Activated CD4-positive, alpha-beta memory T cell treated with anti-CD3 and anti-CD28 coated beads for 36 hours (primary cell): ENCODE data around the gene NXPH4. TPM values are rescaled to one million over a fixed set of nuclear protein-coding genes. Genes with fewer than 3 reads are reported as not detected.

Experiments
- CTCF ChIA-PET: fragments of 350-600 bp; sonication (Branson Sonifier 250); formaldehyde crosslinking; loops from one replicate; lab custom pipeline; 2021; ENCODE audit warnings: antibody characterized with exemption, inconsistent platforms; lab: Charles Lee
- POLR2A ChIA-PET: fragments of 350-600 bp; sonication (Branson Sonifier 250); formaldehyde crosslinking; loops from one replicate; lab custom pipeline; 2021; ENCODE audit warnings: antibody characterized with exemption; lab: Charles Lee
- DNase-seq: peaks from one replicate; pipeline ENCODE4 v3.0.0-alpha.2; 2020
- H3K27ac Mint-ChIP-seq: one replicate; pipeline ENCODE4 v1.8.0; 2021; ENCODE audit warnings: mixed read lengths
- H3K27me3 Mint-ChIP-seq: one replicate; pipeline ENCODE4 v1.8.0; 2021; ENCODE audit warnings: mixed read lengths
- H3K36me3 Mint-ChIP-seq: one replicate; pipeline ENCODE4 v1.8.0; 2021; ENCODE audit warnings: mixed read lengths
- H3K4me1 Mint-ChIP-seq: one replicate; pipeline ENCODE4 v1.8.0; 2021; ENCODE audit warnings: low read depth, mixed read lengths
- H3K4me3 Mint-ChIP-seq: one replicate; pipeline ENCODE4 v1.8.0; 2021; ENCODE audit warnings: mild to moderate bottlenecking, mixed read lengths
- H3K9me3 Mint-ChIP-seq: one replicate; pipeline ENCODE4 v1.8.0; 2021; ENCODE audit warnings: mixed read lengths
- intact Hi-C: fragments of 100-400 bp; cut with micrococcal nuclease; formaldehyde crosslinking; loops from one replicate; pipeline ENCODE4 v1.15.1; 2023
- total RNA-seq, 2 experiments: library from RNA; stranded (reverse); gene quantifications; one replicate each; pipeline ENCODE4 v1.2.3, GENCODE V29; 2021

The NXPH4 gene
- total RNA-seq, 2 experiments from 2014 or later = 0.24 to 0.46 TPM

DNA sequence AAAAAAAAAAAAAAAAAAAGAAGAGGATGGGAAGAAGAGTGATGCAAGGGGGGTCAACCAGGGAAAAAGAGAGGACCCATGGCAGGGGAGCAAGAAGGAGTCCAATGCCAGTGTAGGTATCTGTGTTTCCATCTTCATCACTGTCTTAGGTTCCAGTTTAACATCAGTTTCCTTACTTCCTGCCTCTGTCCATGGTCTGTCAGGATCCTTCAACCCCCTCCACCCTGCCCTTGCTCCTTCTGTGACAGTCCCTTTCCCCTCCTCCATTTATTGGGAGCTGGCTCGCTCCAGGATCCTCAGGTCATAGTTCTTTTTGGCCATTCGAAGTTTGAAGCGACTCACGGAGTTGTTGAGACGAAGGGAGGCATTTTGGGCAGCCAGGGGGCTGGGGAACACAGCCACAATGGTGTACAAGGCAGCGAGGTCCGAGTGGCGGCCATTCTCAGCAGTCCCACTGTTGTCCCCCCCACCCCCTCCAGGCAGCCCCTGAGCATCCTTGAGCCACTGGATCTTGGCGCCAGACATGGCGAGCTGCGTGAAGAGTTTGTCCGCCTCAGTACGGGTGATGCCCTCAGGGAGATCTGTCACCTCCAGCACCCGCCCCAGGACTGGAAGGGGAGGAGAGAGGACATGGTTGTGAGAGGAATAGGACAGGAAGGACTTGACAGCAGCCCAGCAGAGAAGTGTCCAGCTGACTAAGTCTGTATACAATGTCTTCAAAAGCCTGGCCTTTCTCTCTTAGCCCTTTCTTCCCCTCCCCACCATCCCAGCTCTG, 38.1 kb downstream of the NXPH4 start:
- no peak for DNase-seq
- Mint-ChIP-seq H3K9me3 (no peaks in the 10 kb centered on the region), H3K27ac (no peak overlapping the region), H3K4me1 (no peaks in the 10 kb centered on the region), H3K27me3 (no peaks in the 10 kb centered on the region), H3K36me3 (peaks cover 19% of the 10 kb centered on the region), H3K4me3 (no peak overlapping the region)
- POLR2A ChIA-PET = no interaction called here
- CTCF ChIA-PET = no interaction called here
- intact Hi-C loops = no loop called here

DNA sequence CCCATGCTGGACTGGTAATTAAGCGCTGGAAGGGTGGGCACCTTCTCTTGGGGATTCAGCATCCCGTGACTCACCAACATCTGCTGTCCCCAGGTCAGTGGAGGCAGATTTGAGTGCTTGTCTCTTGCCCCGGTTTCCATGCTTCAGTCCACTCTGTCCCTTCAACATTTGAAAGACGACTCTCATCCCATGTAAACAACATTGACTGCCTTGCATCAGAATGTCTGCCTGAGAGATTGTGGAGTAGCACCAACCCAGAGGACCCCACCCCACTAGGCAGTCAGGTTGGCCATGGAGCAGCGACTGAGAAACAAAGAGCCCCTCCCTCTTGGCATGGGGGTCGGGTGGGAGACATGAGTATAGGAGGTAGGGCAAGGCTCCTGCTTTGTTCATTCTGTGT, 39.3 kb downstream of the NXPH4 start:
- DNase-seq = no peak
- Mint-ChIP-seq H3K4me3 (no peak overlapping the region), H3K27me3 (no peaks in the 10 kb centered on the region), H3K4me1 (no peaks in the 10 kb centered on the region), H3K27ac (no peak overlapping the region), H3K36me3 (peaks cover 20% of the 10 kb centered on the region), H3K9me3 (no peaks in the 10 kb centered on the region)
- intact Hi-C loops = no loop called here
- ChIA-PET CTCF (interaction anchor here (0.7 to 1.8 kb wide), 3 partner anchors 13 to 526 kb away, joined by 3 to 6 read pairs (median 5); no protein-coding TSS in a partner anchor), POLR2A (no interaction called here)

DNA sequence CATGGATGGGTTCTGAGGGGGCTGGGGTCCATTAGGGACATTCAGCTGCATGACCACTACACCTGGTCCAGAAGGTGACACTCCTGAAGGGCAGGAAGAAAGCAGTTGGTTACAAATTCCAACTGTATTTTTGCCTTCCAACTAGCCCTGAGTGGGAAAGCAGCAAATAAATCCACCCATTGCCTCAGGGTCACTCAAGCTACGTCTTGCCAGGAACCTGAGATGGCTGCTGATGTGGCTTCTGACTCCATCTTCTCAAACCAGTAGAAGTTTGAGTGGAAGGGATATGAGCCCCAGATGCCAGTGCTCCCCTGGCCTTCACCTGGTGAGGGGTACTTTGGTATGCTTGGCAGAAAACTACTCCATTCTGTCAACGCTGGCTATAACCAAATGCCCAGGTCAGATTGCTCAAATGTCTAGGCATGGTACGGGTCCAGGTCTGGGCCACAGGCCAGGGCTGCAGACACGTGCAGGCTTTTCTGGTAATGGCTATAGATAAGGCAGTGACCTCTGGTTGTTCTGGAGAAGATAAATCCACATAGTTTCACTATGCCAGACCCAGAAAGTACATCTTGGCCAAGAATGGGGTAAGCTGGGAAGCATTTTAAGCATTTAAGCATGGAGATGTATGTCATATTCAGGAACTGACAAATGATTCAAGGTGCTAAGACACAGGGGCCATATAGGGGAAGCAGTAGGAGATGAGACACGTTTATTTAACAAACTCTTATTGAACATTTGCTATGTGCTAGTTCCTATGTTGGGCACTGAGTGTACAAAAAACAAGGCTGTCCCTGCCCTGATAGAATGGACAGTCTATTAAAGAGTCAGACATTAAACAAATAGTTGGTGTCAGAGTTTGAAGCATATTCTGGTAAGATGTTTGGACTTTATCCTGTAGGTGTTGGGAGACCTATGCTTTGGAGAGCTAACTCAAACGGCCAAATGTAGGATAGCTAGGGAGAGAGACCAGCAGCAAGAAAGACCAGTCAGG, 42.7 kb downstream of the NXPH4 start:
- Mint-ChIP-seq H3K36me3 (peaks cover 23% of the 10 kb centered on the region), H3K4me1 (peaks cover 4% of the 10 kb centered on the region), H3K27ac (no peak overlapping the region), H3K4me3 (no peak overlapping the region), H3K9me3 (no peaks in the 10 kb centered on the region), H3K27me3 (no peaks in the 10 kb centered on the region)
- CTCF ChIA-PET = interaction anchor here (1.3 kb wide), 1 partner anchor 197 kb away, joined by 5 read pairs; the partner anchor contains the start of gene INHBE
- POLR2A ChIA-PET = no interaction called here
- intact Hi-C loops = no loop called here
- no peak for DNase-seq

DNA sequence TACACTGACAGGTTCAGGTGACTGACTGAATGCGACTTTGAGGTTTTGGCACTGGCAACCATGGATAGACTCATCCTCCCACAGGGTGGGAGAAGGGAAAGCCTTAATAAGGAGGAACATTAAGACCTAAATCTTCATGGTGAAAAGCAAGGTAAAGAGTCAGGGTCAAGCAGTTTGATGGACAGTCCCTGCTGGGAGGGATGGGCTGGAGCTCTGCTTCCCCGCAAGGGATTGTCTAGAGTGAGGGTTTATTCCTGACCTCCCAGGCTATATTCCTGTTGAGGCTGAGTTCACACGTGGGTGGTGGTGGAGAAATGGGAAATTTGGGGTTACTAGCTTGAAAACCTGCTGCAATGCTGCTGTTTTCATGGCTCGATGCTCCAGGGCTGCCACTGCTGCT, 43.8 kb downstream of the NXPH4 start:
- Mint-ChIP-seq H3K27ac (no peak overlapping the region), H3K4me1 (peaks cover 4% of the 10 kb centered on the region), H3K36me3 (peaks cover 27% of the 10 kb centered on the region), H3K4me3 (no peak overlapping the region), H3K9me3 (no peaks in the 10 kb centered on the region), H3K27me3 (no peaks in the 10 kb centered on the region)
- no peak for DNase-seq
- POLR2A ChIA-PET = no interaction called here
- intact Hi-C loops = no loop called here
- CTCF ChIA-PET = interaction anchor here (1.3 to 2.6 kb wide), 4 partner anchors 16 to 203 kb away, joined by 3 to 23 read pairs (median 4); partner anchors contain the start of gene INHBE

DNA sequence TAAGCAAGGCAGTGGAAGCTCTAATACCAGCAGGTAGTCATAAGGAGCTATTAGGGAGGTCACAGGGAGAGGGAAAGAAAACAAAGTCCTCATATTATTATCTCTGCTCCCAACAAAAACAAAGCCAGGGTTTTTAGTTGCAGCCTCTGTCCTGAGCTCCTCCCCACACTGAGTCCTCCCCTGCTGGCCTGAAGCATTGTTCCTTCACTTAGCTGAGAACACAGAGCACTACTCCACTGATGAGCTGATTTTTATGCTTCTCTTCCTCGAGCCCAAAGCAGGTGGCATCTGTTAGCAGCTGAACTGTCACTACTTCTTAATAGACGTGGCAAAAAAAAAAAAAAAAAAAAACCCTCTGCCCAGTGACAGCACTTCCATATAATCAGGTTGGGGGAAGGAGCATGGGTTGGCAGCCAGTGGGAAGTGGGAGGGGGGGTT, 44.9 kb downstream of the NXPH4 start:
- Mint-ChIP-seq H3K27me3 (no peaks in the 10 kb centered on the region), H3K9me3 (no peaks in the 10 kb centered on the region)
- POLR2A ChIA-PET = no interaction called here

DNA sequence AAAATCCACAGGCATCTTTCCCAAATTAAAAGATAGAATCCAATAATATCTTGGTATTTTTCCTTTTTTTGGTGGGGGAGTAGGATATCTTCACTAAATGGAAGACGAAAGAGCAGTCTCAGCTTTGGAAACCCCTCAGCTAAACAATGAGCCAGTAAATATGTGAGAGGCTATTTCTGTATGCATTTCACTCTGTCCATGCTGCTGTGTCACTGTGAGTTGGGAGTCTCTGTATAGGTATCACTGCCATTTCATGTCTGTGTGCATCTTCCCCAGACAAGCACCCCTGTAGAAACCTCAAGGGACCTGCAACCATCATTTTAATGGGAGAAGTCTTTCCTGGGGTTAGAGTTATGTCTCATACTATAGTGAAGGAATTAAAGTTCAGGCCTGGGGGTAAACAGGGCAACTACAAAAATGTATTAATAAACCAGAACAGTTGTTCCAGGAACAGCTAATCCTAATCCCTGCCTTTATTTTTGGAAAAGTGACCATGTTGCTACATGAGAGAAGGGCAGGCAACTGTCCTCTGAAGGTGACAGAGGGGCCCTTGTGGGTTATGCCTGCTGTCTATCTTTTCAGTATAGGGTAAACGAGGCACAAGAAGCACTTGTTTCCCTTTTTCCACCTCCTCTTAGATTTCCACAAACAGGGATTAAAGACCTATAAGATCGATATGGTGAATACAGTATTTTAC, 45.7 kb downstream of the NXPH4 start:
- Mint-ChIP-seq H3K36me3 (peaks cover 22% of the 10 kb centered on the region), H3K9me3 (no peaks in the 10 kb centered on the region), H3K4me1 (peaks cover 4% of the 10 kb centered on the region), H3K4me3 (no peak overlapping the region), H3K27me3 (no peaks in the 10 kb centered on the region), H3K27ac (no peak overlapping the region)
- no peak for DNase-seq
- ChIA-PET CTCF (interaction anchor here (0.6 to 3.4 kb wide), 9 partner anchors 19 to 197 kb away, joined by 3 to 32 read pairs (median 8); partner anchors contain the start of gene GLI1), POLR2A (no interaction called here)
- intact Hi-C loops = loop anchor here (2.0 kb wide), 1 partner anchor 19 kb away; no protein-coding TSS in a partner anchor

More for the DNA sequence above, 44.9 kb downstream of the NXPH4 start:
- intact Hi-C loops = no loop called here
- Mint-ChIP-seq H3K36me3 (peaks cover 20% of the 10 kb centered on the region), H3K27ac (no peak overlapping the region), H3K4me1 (peaks cover 4% of the 10 kb centered on the region), H3K4me3 (no peak overlapping the region)
- CTCF ChIA-PET = interaction anchor here (0.6 to 2.6 kb wide), 8 partner anchors 15 to 202 kb away, joined by 3 to 23 read pairs (median 4); no protein-coding TSS in a partner anchor
- no peak for DNase-seq

DNA sequence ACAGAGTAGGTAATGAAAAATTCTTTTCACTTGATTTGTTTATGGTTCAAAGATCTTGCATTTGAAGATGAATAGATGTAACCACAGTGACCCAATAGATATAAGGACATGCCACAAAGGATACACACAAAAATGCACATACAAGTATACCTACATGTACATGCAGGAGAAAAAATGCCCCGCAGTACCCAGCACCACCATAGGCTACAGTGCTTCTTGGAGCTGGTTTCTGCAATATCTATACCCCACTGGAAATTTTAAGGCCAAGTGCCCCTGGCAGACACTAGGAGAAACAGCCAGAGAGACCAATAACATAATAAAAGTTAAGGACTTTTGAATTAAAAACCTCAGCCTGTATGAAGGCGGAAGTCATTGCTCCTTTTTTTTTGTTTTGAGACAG, 46.5 kb downstream of the NXPH4 start:
- Mint-ChIP-seq H3K27me3 (no peaks in the 10 kb centered on the region), H3K9me3 (no peaks in the 10 kb centered on the region), H3K4me1 (peaks cover 7% of the 10 kb centered on the region), H3K27ac (no peak overlapping the region), H3K4me3 (no peak overlapping the region), H3K36me3 (peaks cover 24% of the 10 kb centered on the region)
- ChIA-PET POLR2A (no interaction called here), CTCF (interaction anchor here (0.6 to 3.4 kb wide), 4 partner anchors 59 to 196 kb away, joined by 3 to 32 read pairs (median 6); partner anchors contain the start of gene GLI1)
- intact Hi-C loops = loop anchor here (1.0 to 2.0 kb wide), 2 partner anchors 18 to 190 kb away; no protein-coding TSS in a partner anchor
- no peak for DNase-seq

DNA sequence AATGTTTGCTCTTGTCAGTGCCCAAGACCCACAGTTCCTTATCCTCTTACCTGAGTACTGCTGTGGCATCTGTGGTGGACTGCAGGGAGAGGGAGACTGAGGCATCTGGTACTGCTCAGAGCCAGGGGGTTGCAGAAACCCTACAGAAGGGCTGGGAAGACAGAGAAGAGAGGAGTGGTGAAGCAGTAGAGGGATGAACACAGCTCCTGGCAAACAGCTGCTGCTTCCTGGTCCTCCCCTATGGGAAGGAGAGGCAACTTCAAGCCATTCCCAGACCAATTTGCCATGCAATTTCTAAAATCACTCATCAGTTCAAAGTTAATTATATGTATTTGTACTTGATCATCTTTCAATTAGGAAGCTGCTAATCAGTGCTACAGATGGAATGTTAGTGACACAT, 50.1 kb downstream of the NXPH4 start:
- POLR2A ChIA-PET = interaction anchor here (0.6 kb wide), 1 partner anchor 154 kb away, joined by 3 read pairs; no protein-coding TSS in a partner anchor

DNA sequence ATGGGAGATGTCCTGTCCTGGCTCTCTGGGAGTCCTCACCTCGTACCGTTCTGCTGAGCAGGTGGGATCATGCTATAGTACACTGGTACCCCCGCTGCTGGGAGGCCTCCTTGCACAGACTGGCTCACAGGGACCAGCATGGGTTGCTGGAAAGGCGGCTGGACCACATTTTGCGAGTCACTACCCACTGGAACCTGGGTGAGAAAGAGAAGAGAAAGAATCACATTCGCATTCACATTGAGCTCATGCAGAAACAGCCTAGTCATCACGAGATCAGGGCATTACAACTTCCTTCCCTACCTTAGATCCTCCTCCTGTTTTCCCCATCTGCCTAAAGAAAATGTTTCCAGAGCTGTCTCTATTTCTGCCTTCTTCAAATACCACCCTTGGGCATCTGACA, 51.7 kb downstream of the NXPH4 start:
- Mint-ChIP-seq H3K27me3 (no peaks in the 10 kb centered on the region), H3K4me1 (peaks cover 16% of the 10 kb centered on the region), H3K36me3 (peaks cover 28% of the 10 kb centered on the region), H3K9me3 (no peaks in the 10 kb centered on the region), H3K4me3 (no peak overlapping the region), H3K27ac (peak overlapping the region; percentile 81)
- peak; percentile 66 for DNase-seq
- ChIA-PET POLR2A (no interaction called here), CTCF (interaction anchor here (0.6 kb wide), 2 partner anchors 189 to 191 kb away, joined by 3 read pairs; no protein-coding TSS in a partner anchor)
- intact Hi-C loops = no loop called here

More for the DNA sequence above, 50.1 kb downstream of the NXPH4 start:
- H3K4me1 Mint-ChIP-seq = peaks cover 16% of the 10 kb centered on the region
- H3K9me3 Mint-ChIP-seq = no peaks in the 10 kb centered on the region
- DNase-seq = no peak
- H3K27ac Mint-ChIP-seq = no peak overlapping the region
- H3K4me3 Mint-ChIP-seq = no peak overlapping the region
- H3K27me3 Mint-ChIP-seq = no peaks in the 10 kb centered on the region
- H3K36me3 Mint-ChIP-seq = peaks cover 28% of the 10 kb centered on the region
- intact Hi-C loops = no loop called here
- CTCF ChIA-PET = interaction anchor here (0.7 to 2.5 kb wide), 3 partner anchors 24 to 196 kb away, joined by 3 to 10 read pairs (median 3); partner anchors contain the start of gene GLI1

DNA sequence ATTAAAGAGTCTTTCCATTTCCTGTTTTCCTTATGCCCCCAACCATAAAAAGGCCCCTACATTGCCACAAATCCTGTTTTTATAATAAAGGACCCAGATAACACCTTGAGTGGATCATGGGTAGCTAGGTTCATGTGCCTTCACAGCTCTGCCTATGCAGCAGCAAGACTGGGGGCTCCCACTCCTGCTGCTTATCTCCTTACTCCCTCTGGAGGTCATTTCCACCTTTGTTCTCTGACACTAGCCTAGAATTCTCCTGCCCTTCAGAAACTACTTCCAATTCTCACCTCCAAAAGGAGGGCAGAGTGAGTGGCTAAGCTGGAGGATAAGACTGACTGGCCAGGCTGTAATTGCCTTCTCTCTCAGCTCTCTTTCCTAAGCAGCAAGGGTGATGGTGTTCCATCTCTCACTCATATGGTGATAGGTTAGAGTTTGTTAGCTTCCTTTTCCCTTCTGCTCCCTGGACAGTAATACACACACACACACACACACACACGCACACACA, 54.4 kb downstream of the NXPH4 start:
- intact Hi-C loops = no loop called here
- H3K27ac Mint-ChIP-seq = no peak overlapping the region
- CTCF ChIA-PET = interaction anchor here (0.6 to 2.7 kb wide), 6 partner anchors 28 to 185 kb away, joined by 3 to 8 read pairs (median 4); no protein-coding TSS in a partner anchor
- DNase-seq = no peak
- no peak overlapping the region for H3K4me3 Mint-ChIP-seq
- POLR2A ChIA-PET = interaction anchor here (0.6 to 0.7 kb wide), 3 partner anchors 38 to 332 kb away, joined by 3 read pairs; no protein-coding TSS in a partner anchor
- H3K36me3 Mint-ChIP-seq = peaks cover 33% of the 10 kb centered on the region
- no peaks in the 10 kb centered on the region for H3K27me3 Mint-ChIP-seq
- H3K4me1 Mint-ChIP-seq = peaks cover 16% of the 10 kb centered on the region
- no peaks in the 10 kb centered on the region for H3K9me3 Mint-ChIP-seq
